NCI-H748 (cell line): ENCODE results near the gene TRIM31.

Experiments used
- DNase-seq: peaks from one replicate; lab custom pipeline; 2025; ENCODE audit not compliant: unreplicated experiment; lab: John Stamatoyannopoulos, UW

Gene TRIM31

DNA sequence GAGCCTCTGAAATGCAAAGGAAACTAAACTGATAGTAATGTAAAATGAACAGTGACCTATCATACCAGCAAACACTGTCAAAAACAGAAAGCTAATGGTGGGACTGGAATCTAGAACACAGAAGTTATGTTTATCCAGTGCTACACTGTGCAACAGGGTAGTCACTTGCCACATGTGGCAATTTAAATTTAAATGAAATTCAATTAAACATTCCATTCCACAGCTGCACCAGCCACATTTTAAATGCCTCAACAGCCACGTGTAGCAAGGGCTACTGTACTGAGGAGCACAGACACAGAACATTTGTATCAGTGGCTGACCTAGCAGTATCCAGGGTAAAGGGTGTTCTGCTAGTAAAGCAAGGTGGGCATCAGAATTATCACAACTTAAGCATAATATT, 57.4 kb downstream of the TRIM31 start:
- no peak for DNase-seq

DNA sequence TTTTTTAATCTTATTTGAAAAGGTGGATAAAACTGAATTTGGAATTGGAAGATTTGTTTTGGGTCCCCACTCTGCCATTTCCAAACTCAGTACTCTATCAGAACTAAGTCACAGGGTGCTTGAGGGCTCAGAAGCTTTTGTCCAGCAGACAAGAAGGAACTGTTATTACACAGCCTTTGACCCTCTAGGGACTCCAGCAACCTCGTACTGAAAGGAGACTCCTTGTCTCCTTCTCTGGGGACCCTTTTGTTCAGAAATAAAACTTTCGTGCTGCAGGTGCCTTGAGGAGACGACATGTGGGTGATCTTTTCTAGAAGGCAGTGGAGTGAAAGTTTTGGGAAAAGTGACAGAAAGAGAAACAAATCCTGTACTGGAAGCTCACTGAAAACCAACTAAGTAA, 59.2 kb downstream of the TRIM31 start:
- DNase-seq = no peak
